CD14-positive monocyte (primary cell): ENCODE results near the gene FBXL15. TPM values are rescaled to one million over a fixed set of nuclear protein-coding genes. Genes with fewer than 3 reads are reported as not detected.

Experiments used
- DNase-seq, 3 donors: peaks; one replicate each; pipeline ENCODE4 v3.0.0-alpha.2; 2011 to 2022
- H2AFZ ChIP-seq: 2 replicates; pipeline ENCODE4 v1.6.0; 2012; ENCODE audit warnings: mild to moderate bottlenecking, low read depth, low read length, inconsistent platforms; ENCODE audit not compliant: insufficient read depth, poor library complexity, severe bottlenecking
- H3K27ac ChIP-seq, 2 donors: 1 replicate in 1 of 2; 2 replicates in 1 of 2; pipeline ENCODE4 v1.5.1; 2012 to 2013; ENCODE audit warnings: low read length in 2 of 2, control low read depth in 1 of 2, inconsistent platforms in 1 of 2, low read depth in 1 of 2, mild to moderate bottlenecking in 1 of 2
- H3K27me3 ChIP-seq, 2 donors: one replicate each; pipeline versions ENCODE4 v1.6.0 to v1.6.1; 2011 to 2013; ENCODE audit warnings: low read length in 2 of 2; ENCODE audit not compliant: control insufficient read depth in 2 of 2, insufficient read depth in 2 of 2
- H3K36me3 ChIP-seq, 2 donors: replicated peaks in 1 of 2; 1 replicate in 1 of 2; 2 replicates in 1 of 2; pipeline versions ENCODE4 v1.5.1 to v1.6.1; 2012 to 2013; ENCODE audit warnings: low read length in 2 of 2, control low read depth in 1 of 2, inconsistent platforms in 1 of 2, mild to moderate bottlenecking in 1 of 2; ENCODE audit not compliant: insufficient read depth in 2 of 2, control insufficient read depth in 1 of 2
- H3K4me1 ChIP-seq, 2 donors: 1 replicate in 1 of 2; 2 replicates in 1 of 2; pipeline versions ENCODE4 v1.5.1 to v1.6.1; 2012 to 2013; ENCODE audit warnings: low read length in 2 of 2, control low read depth in 1 of 2, inconsistent platforms in 1 of 2, mild to moderate bottlenecking in 1 of 2, moderate library complexity in 1 of 2; ENCODE audit not compliant: insufficient read depth in 2 of 2, control insufficient read depth in 1 of 2
- H3K4me2 ChIP-seq: replicated peaks from 2 replicates; pipeline ENCODE3; 2012; ENCODE audit warnings: low read length, moderate library complexity, mild to moderate bottlenecking; ENCODE audit not compliant: poor library complexity, severe bottlenecking; ENCODE audit errors: extremely low read depth
- H3K4me3 ChIP-seq, 3 experiments: fragments of 200-600 bp in 1 of 3; sonication (generic) in 1 of 3; replicated peaks in 1 of 3; 1 replicate in 2 of 3; 2 replicates in 1 of 3; pipeline ENCODE4 v1.5.1; 2011 to 2013; ENCODE audit warnings: low read length in 3 of 3, mild to moderate bottlenecking in 3 of 3, control low read depth in 2 of 3, low read depth in 2 of 3, inconsistent platforms in 1 of 3, moderate library complexity in 1 of 3
- H3K79me2 ChIP-seq: 2 replicates; pipeline ENCODE4 v1.6.0; 2012; ENCODE audit warnings: mild to moderate bottlenecking, control low read depth, inconsistent platforms, low read length, moderate library complexity; ENCODE audit not compliant: insufficient read depth
- H3K9ac ChIP-seq: 2 replicates; pipeline ENCODE4 v1.6.0; 2017; ENCODE audit warnings: low read length, mild to moderate bottlenecking; ENCODE audit not compliant: insufficient read depth, poor library complexity, severe bottlenecking
- H3K9me3 ChIP-seq, 2 donors: replicated peaks in 1 of 2; 1 replicate in 1 of 2; 2 replicates in 1 of 2; pipeline versions ENCODE4 v1.5.1 to v1.6.1; 2012 to 2013; ENCODE audit warnings: low read length in 2 of 2, control low read depth in 1 of 2; ENCODE audit not compliant: control insufficient read depth in 1 of 2, insufficient read depth in 1 of 2
- H4K20me1 ChIP-seq: 2 replicates; pipeline ENCODE4 v1.6.0; 2012; ENCODE audit warnings: mild to moderate bottlenecking, low read length, control low read depth, moderate library complexity; ENCODE audit not compliant: insufficient read depth
- H3K27ac Mint-ChIP-seq, 7 donors: one replicate each; pipeline ENCODE4 v1.8.0; 2020; ENCODE audit warnings: mild to moderate bottlenecking in 7 of 7, mixed read lengths in 7 of 7, moderate library complexity in 6 of 7, inconsistent platforms in 2 of 7
- H3K27me3 Mint-ChIP-seq, 3 donors: one replicate each; pipeline ENCODE4 v1.8.0; 2021 to 2022; ENCODE audit warnings: low read depth in 3 of 3, mild to moderate bottlenecking in 3 of 3, mixed read lengths in 3 of 3, moderate library complexity in 3 of 3, inconsistent platforms in 1 of 3
- H3K36me3 Mint-ChIP-seq, 2 donors: one replicate each; pipeline ENCODE4 v1.8.0; 2020; ENCODE audit warnings: mixed read lengths in 2 of 2, inconsistent platforms in 1 of 2, mild to moderate bottlenecking in 1 of 2
- H3K4me1 Mint-ChIP-seq: one replicate; pipeline ENCODE4 v1.8.0; 2020; ENCODE audit warnings: mild to moderate bottlenecking, mixed read lengths
- H3K4me3 Mint-ChIP-seq, 2 donors: one replicate each; pipeline ENCODE4 v1.8.0; 2020; ENCODE audit warnings: mild to moderate bottlenecking in 2 of 2, mixed read lengths in 2 of 2, moderate library complexity in 1 of 2
- H3K9me3 Mint-ChIP-seq, 7 donors: one replicate each; pipeline ENCODE4 v1.8.0; 2020 to 2022; ENCODE audit warnings: mixed read lengths in 7 of 7, mild to moderate bottlenecking in 6 of 7, moderate library complexity in 6 of 7, inconsistent platforms in 2 of 7
- WGBS: methylation state at CpG from one replicate; pipeline ENCODE4 v1.1.5; 2013; ENCODE audit warnings: missing lambda C conversion rate; ENCODE audit not compliant: insufficient coverage; 5-methylcytosine and 5-hydroxymethylcytosine counted together
- intact Hi-C, 2 donors: fragments of 100-400 bp; cut with micrococcal nuclease; formaldehyde crosslinking; loops; one replicate each; pipeline versions ENCODE4 v1.15.0 to v1.15.1; 2023
- polyA plus RNA-seq, 3 donors: library from polyadenylated mRNA; depleted of rRNA in 1 of 3; unstranded in 2 of 3; stranded (reverse) in 1 of 3; fragments of 300-500 nt in 2 of 3; fragments of >200 nt in 1 of 3; fragmentation: Illumina TruSeq in 2 of 3; gene quantifications; 1 replicate in 2 of 3; 2 replicates in 1 of 3; pipeline ENCODE4 v1.2.3, GENCODE V29; 2012 to 2021
- TF ChIP-seq, protein P1 (sequence below): fragments of 200-600 bp; IDR thresholded peaks from one replicate; pipeline ENCODE4 v1.8.0; 2022; ENCODE audit warnings: antibody characterized with exemption, mild to moderate bottlenecking

Gene FBXL15
- polyA plus RNA-seq, 3 donors = 16.0 to 36.3 (median 25.5) TPM

DNA sequence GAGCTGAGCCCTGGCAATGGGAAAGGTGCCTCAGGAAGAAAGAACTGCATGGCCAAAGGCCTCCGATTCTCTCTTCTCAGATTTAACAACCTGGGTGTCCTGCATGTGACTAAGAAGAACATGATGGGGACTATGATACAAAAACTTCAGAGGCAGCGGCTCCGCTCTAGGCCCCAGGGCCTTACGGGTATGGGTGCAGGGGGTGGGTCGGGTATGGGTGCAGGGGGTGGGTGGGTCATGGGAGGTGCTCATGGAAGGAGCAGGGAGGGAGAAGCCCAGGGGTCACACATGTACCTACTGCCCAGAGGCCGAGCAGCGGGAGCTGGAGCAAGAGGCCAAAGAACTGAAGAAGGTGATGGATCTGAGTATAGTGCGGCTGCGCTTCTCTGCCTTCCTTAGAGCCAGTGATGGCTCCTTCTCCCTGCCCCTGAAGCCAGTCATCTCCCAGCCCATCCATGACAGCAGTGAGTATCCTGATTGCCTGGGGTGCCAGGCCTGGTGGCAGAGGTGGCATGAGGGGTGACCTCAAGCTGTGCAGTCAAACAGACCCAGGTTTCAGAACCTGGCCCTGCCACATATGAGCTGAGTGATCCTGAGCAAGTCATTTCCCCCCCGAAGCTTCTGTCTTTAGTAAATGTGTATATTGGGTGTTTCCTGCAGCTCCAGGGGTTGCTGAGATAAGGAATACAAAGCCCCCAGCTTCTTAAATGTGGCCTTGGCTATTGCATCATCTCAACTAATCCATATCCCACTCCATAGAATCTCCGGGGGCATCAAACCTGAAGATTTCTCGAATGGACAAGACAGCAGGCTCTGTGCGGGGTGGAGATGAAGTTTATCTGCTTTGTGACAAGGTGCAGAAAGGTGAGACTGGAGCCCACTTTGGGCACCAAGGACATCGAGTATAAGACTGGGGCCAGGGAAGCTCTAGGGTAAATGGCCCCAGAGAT lies 23.1 kb upstream of the FBXL15 start:
- peak overlapping the region; percentile 91 to 95 for H3K4me3 Mint-ChIP-seq
- WGBS = 97% methylated on average over 7 of the region's 14 CpGs
- H3K4me1 ChIP-seq = peaks cover 33 to 48% of the 10 kb centered on the region in 2 donors
- H3K9me3 Mint-ChIP-seq = no peaks in the 10 kb centered on the region
- no peak overlapping the region for H3K9ac ChIP-seq
- peaks cover 65% of the 10 kb centered on the region for H4K20me1 ChIP-seq
- TF ChIP-seq, protein P1, sequence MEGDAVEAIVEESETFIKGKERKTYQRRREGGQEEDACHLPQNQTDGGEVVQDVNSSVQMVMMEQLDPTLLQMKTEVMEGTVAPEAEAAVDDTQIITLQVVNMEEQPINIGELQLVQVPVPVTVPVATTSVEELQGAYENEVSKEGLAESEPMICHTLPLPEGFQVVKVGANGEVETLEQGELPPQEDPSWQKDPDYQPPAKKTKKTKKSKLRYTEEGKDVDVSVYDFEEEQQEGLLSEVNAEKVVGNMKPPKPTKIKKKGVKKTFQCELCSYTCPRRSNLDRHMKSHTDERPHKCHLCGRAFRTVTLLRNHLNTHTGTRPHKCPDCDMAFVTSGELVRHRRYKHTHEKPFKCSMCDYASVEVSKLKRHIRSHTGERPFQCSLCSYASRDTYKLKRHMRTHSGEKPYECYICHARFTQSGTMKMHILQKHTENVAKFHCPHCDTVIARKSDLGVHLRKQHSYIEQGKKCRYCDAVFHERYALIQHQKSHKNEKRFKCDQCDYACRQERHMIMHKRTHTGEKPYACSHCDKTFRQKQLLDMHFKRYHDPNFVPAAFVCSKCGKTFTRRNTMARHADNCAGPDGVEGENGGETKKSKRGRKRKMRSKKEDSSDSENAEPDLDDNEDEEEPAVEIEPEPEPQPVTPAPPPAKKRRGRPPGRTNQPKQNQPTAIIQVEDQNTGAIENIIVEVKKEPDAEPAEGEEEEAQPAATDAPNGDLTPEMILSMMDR = no peak
- peaks cover 39% of the 10 kb centered on the region for H3K4me1 Mint-ChIP-seq
- peak overlapping the region; percentile 78 for H3K4me2 ChIP-seq
- H3K36me3 ChIP-seq = peaks cover 49 to 53% of the 10 kb centered on the region in 2 donors
- H3K27me3 ChIP-seq = peaks cover 0 to 6% of the 10 kb centered on the region in 2 donors
- no peak overlapping the region for H3K4me3 ChIP-seq
- H3K36me3 Mint-ChIP-seq = peaks cover 53 to 63% of the 10 kb centered on the region in 2 donors
- intact Hi-C loops = loop anchor here (10.0 kb wide), 2 partner anchors 77 to 187 kb away; no protein-coding TSS in a partner anchor
- H3K79me2 ChIP-seq = peaks cover 19% of the 10 kb centered on the region
- H2AFZ ChIP-seq = no peak overlapping the region
- peak in 1 of 3 donors; percentile 13 for DNase-seq
- H3K9me3 ChIP-seq = no peaks in the 10 kb centered on the region
- peak overlapping the region in 4 of 7 donors; percentile 3 to 99 (median 82) for H3K27ac Mint-ChIP-seq
- H3K27me3 Mint-ChIP-seq = peaks cover 0 to 7% (median 6%) of the 10 kb centered on the region in 3 donors
- H3K27ac ChIP-seq = no peak overlapping the region

DNA sequence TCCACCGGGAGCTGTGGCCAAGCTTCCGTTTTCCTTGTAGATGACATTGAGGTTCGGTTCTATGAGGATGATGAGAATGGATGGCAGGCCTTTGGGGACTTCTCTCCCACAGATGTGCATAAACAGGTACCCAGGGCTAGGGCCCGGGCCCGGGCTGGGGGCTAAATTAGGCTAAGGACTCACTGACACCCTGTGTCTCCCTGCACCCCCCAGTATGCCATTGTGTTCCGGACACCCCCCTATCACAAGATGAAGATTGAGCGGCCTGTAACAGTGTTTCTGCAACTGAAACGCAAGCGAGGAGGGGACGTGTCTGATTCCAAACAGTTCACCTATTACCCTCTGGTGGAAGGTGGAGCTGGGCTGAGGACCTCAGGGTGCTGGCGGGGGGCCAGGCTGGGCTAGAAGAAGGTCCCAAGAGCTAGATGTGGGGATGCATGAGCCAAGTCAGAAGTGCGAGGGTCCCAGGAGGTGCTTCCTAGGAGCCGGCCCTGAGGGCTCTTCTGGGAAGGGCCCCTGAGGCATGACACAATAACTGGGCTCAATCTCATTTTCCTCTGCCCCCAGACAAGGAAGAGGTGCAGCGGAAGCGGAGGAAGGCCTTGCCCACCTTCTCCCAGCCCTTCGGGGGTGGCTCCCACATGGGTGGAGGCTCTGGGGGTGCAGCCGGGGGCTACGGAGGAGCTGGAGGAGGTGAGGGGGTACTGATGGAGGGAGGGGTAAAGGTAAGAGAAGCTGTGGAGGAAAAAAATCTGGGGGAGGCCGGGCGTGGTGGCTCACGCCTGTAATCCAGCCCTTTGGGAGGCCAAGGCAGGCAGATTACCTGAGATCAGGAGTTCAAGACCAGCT lies 22.2 kb upstream of the FBXL15 start:
- Histone ChIP-seq H3K9ac (peak overlapping the region; percentile 54), H3K79me2 (peaks cover 19% of the 10 kb centered on the region), H3K27ac (peak overlapping the region; percentile 50 to 71), H3K4me1 (peaks cover 31 to 45% of the 10 kb centered on the region in 2 donors), H2AFZ (no peak overlapping the region), H3K9me3 (no peaks in the 10 kb centered on the region), H4K20me1 (peaks cover 69% of the 10 kb centered on the region), H3K36me3 (peaks cover 49 to 54% of the 10 kb centered on the region in 2 donors), H3K27me3 (no peaks in the 10 kb centered on the region), H3K4me2 (peak overlapping the region; percentile 69), H3K4me3 (peak overlapping the region in 1 of 3 experiments; percentile 68)
- Mint-ChIP-seq H3K4me3 (peak overlapping the region; percentile 48 to 50), H3K27ac (peak overlapping the region; percentile 32 to 88 (median 75)), H3K36me3 (peaks cover 55 to 63% of the 10 kb centered on the region in 2 donors), H3K9me3 (no peaks in the 10 kb centered on the region), H3K4me1 (peaks cover 32% of the 10 kb centered on the region), H3K27me3 (peaks cover 0 to 4% (median 0%) of the 10 kb centered on the region in 3 donors)
- peak in 1 of 3 donors; percentile 12 for DNase-seq
- WGBS = 97% methylated on average over 10 of the region's 21 CpGs
- intact Hi-C loops = loop anchor here (10.0 kb wide), 2 partner anchors 76 to 186 kb away; no protein-coding TSS in a partner anchor
- TF ChIP-seq, protein P1 = no peak
